Urinary bladder (tissue), 4 donors: ENCODE measurements around the gene FXYD1. TPM values are rescaled to one million over a fixed set of nuclear protein-coding genes. Genes with fewer than 3 reads are reported as not detected.
"Not testable (repeated sequence)": the region's sequence is repeated elsewhere in the genome, so short reads cannot be mapped to it uniquely, and the experiment has no call there.

ENCODE experiments used
- DNase-seq: peaks from one replicate; pipeline ENCODE4 v3.0.0-alpha.2; 2015; ENCODE audit errors: extremely low spot score
- H3K27ac ChIP-seq: one replicate; pipeline ENCODE4 v1.5.1; 2013; ENCODE audit warnings: low read depth, mild to moderate bottlenecking, moderate library complexity
- H3K36me3 ChIP-seq: one replicate; pipeline ENCODE4 v1.6.1; 2013; ENCODE audit warnings: mild to moderate bottlenecking, moderate library complexity; ENCODE audit not compliant: insufficient read depth
- H3K4me1 ChIP-seq: one replicate; pipeline ENCODE4 v1.6.1; 2013; ENCODE audit warnings: mild to moderate bottlenecking, moderate library complexity; ENCODE audit not compliant: insufficient read depth
- H3K4me3 ChIP-seq: one replicate; pipeline ENCODE4 v1.5.1; 2013; ENCODE audit warnings: low read depth, low read length
- WGBS: extraction: QIAGEN DNeasy Blood & Tissue Kit; methylation state at CpG from one replicate; pipeline ENCODE4 v1.1.7; 2013; 5-methylcytosine and 5-hydroxymethylcytosine counted together
- polyA plus RNA-seq: library from polyadenylated mRNA; stranded (reverse); fragments of 200-250 nt; gene quantifications from one replicate; pipeline ENCODE4 v1.2.3, GENCODE V29; 2013
- total RNA-seq: library from RNA; depleted of rRNA; stranded (reverse); fragments of >200 nt; gene quantifications from one replicate; pipeline ENCODE4 v1.2.3, GENCODE V29; 2014
- donor health status: healthy with polysubstance abuse.
- donor health status: healthy.

The FXYD1 gene
- total and polyA plus RNA-seq, 2 donors = 26.9 to 121 TPM

- WGBS = 96% methylated on average over 10 of the region's 10 CpGs
Observed at GRCh38 chr19:35101949-35102348, 36.7 kb upstream of the FXYD1 start.

GRCh38 chr19:35103614-35104013 lies 35.0 kb upstream of the FXYD1 start:
- 75% methylated on average over 10 of the region's 10 CpGs for whole genome bisulfite sequencing
- H3K36me3 ChIP-seq, DNase-seq, H3K4me1 ChIP-seq, H3K27ac ChIP-seq, H3K4me3 ChIP-seq: not testable (repeated sequence)

More at GRCh38 chr19:35101949-35102348, 36.7 kb upstream of the FXYD1 start:
- H3K4me3 ChIP-seq, H3K36me3 ChIP-seq, DNase-seq, H3K27ac ChIP-seq, H3K4me1 ChIP-seq: not testable (repeated sequence)

DNA sequence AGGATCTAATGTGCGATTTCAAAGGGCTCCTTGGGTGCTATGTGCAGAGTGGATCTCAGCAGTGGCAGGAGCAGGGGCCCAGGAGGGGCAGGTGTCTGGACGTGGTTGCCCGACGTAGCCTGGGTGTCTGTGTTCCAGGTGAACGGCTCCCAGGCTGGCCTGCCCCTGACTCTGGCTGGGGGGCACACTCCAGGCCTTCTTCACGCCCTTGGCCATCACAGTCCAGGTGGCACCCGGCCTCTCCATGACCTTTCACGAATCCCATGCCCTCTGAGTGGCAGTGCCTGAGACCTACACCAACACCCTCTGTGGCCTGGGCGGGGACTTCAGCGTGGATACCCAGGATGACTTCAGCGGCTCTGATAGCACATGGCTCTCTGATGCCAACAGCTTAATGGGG lies 34.3 kb upstream of the FXYD1 start:
- H3K4me3 ChIP-seq = no peak overlapping the region
- H3K4me1 ChIP-seq = no peaks in the 10 kb centered on the region
- H3K27ac ChIP-seq = no peak overlapping the region
- no peaks in the 10 kb centered on the region for H3K36me3 ChIP-seq
- 88% methylated on average over 11 of the region's 11 CpGs for WGBS
- DNase-seq = no peak

DNA sequence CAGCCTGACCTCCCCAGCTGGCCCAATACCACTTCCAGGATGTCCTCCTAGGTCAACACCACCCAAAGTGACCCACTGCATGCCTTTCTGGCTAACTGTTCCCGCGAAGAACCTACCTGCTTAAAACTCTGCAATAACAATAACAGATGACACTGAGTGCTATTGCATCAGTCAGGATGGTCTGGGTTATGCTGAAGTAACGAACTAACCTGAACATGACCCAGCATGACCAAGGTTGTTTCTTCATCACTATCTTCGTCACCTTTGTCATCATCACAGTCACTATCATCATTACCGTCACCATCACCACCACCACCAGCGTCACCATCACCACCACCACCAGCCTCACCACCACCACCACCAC lies 33.6 kb upstream of the FXYD1 start:
- DNase-seq = no peak
- H3K4me1 ChIP-seq = no peaks in the 10 kb centered on the region
- H3K36me3 ChIP-seq = no peaks in the 10 kb centered on the region
- no peak overlapping the region for H3K4me3 ChIP-seq
- H3K27ac ChIP-seq = no peak overlapping the region
- 98% methylated on average over 6 of the region's 6 CpGs for WGBS

DNA sequence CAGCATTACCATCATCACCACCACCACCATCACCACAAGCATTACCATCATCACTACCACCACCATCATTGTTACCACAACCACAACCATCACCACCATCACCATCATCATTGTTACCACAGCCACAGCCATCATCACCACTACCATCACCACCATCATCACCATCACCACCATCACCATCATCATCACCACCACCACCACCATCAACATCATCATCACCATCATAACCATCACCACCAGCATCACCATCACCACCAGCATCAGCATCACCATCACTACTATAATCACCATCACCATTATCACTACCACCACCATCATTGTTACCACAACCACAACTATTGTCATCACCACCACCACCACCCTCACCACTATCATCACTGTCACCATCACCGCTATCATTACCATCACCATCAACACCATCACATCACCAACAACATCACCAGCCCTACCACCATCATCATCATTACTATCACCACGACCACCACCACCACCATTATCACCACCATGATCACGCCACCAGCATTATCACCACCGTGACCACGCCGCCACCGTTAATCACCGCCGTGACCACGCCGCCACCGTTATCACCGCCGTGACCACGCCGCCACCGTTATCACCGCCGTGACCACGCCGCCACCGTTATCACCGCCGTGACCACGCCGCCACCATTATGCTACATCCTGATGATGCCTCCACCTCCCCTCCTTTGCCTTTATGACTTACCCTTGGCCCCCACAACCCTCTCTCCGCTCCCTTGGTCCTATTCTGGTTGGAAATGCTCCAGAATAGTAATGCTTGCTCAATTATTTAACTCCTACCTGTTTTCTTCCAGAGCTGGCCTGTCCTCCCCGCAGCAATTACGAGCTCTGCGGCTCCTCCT lies 33.0 kb upstream of the FXYD1 start:
- Histone ChIP-seq H3K27ac (no peak overlapping the region), H3K4me3 (no peak overlapping the region), H3K4me1 (no peaks in the 10 kb centered on the region), H3K36me3 (no peaks in the 10 kb centered on the region)
- no peak for DNase-seq
- WGBS = 82% methylated on average over 30 of the region's 30 CpGs

DNA sequence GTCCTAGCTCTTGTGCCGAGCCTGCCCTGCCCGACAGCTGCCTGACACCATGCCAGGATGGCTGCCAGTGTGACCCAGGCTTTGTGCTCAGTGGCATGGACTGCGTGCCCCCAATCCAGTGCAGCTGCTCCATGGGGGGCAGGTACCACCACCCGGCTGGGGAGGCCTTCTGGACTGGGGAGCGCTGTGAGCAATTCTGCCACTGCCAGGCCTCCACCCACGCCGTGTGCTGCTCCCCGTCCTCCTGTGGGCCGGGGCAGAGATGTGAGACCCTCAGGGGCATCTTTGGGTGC lies 32.4 kb upstream of the FXYD1 start:
- no peaks in the 10 kb centered on the region for H3K4me1 ChIP-seq
- no peak for DNase-seq
- no peaks in the 10 kb centered on the region for H3K36me3 ChIP-seq
- H3K4me3 ChIP-seq = no peak overlapping the region
- H3K27ac ChIP-seq = no peak overlapping the region
- 88% methylated on average over 9 of the region's 9 CpGs for WGBS

DNA sequence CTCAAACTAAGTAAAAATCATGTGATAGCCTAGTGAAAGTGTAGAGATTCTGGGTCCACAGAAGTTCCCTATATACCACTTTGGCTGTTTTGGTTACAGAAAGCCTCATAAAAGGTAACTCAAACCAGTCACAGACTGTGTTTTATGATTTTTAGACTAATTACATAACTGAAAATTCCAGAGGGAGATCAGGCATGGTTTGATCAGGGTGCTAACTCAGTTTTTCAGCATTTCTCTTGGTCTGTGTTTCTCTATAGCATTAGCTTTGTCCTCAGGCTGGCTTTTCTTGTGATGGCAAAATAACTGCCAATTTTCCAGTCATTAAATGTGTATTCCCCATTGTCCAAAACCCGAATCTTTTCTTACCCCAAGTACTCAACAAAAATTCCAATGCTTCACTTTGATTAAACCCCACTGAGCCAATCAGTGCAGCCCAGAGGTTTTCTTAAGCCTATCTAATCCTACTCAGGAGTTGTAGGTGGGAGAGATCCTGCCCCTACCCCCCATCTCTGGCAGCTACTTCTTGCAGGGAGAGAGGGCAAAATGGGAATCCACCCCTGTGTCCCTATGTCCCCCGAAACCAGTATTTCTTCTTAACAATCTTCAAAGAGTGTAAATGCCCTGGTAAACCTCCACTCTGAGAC lies 31.6 kb upstream of the FXYD1 start:
- Histone ChIP-seq H3K36me3 (no peaks in the 10 kb centered on the region), H3K4me3 (no peak overlapping the region), H3K4me1 (no peaks in the 10 kb centered on the region), H3K27ac (peak overlapping the region; percentile 2)
- WGBS = 43% methylated on average over 2 of the region's 2 CpGs
- DNase-seq = no peak

DNA sequence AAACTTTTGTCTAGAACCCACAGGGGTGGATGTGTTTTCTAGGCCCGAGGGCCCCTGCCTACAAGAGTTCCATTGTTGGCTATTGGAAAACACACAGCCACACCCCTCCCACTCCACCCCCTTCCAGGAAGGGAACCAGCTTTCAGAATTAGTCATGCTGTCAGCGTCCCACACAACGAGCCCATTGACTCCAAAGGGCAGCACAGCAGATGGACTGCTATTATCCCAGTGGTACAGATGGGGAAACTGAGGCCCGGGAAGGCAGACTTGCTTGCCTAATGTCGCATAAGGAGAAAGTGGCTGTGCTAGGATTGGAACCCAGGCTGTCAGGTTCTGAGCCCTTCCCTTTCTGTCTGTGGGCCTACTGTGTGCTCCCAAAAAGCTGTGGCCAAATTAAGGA lies 31.1 kb upstream of the FXYD1 start:
- Histone ChIP-seq H3K36me3 (no peaks in the 10 kb centered on the region), H3K4me3 (no peak overlapping the region), H3K4me1 (no peaks in the 10 kb centered on the region), H3K27ac (no peak overlapping the region)
- 39% methylated on average over 5 of the region's 5 CpGs for WGBS
- no peak for DNase-seq

GRCh38 chr19:35108730-35109129 lies 29.9 kb upstream of the FXYD1 start:
- Histone ChIP-seq H3K27ac (no peak overlapping the region), H3K4me1 (no peaks in the 10 kb centered on the region), H3K4me3 (no peak overlapping the region), H3K36me3 (no peaks in the 10 kb centered on the region)
- 84% methylated on average over 11 of the region's 11 CpGs for WGBS
- no peak for DNase-seq

- Histone ChIP-seq H3K4me1 (no peaks in the 10 kb centered on the region), H3K36me3 (no peaks in the 10 kb centered on the region), H3K27ac (no peak overlapping the region), H3K4me3 (no peak overlapping the region)
- 68% methylated on average over 22 of the region's 22 CpGs for WGBS
- DNase-seq = no peak
Observed at GRCh38 chr19:35109395-35110112, 29.1 kb upstream of the FXYD1 start.

- no peak for DNase-seq
- Histone ChIP-seq H3K4me1 (no peaks in the 10 kb centered on the region), H3K4me3 (no peak overlapping the region), H3K36me3 (no peaks in the 10 kb centered on the region), H3K27ac (no peak overlapping the region)
- 56% methylated on average over 9 of the region's 9 CpGs for WGBS
Observed at GRCh38 chr19:35110974-35111373, 27.6 kb upstream of the FXYD1 start.

- Histone ChIP-seq H3K4me1 (no peaks in the 10 kb centered on the region), H3K27ac (peak overlapping the region; percentile 18), H3K36me3 (no peaks in the 10 kb centered on the region), H3K4me3 (no peak overlapping the region)
- no peak for DNase-seq
- WGBS = 84% methylated on average over 15 of the region's 15 CpGs
Observed at GRCh38 chr19:35112995-35113688, 25.5 kb upstream of the FXYD1 start.

- no peak overlapping the region for H3K4me3 ChIP-seq
- H3K4me1 ChIP-seq = no peaks in the 10 kb centered on the region
- DNase-seq = no peak
- H3K36me3 ChIP-seq = no peaks in the 10 kb centered on the region
- H3K27ac ChIP-seq = peak overlapping the region; percentile 61
- WGBS = 10% methylated on average over 23 of the region's 23 CpGs
Observed at GRCh38 chr19:35114353-35115176, 24.1 kb upstream of the FXYD1 start.
